ENCODE results near the gene RFX8.

The RFX8 gene

DNA sequence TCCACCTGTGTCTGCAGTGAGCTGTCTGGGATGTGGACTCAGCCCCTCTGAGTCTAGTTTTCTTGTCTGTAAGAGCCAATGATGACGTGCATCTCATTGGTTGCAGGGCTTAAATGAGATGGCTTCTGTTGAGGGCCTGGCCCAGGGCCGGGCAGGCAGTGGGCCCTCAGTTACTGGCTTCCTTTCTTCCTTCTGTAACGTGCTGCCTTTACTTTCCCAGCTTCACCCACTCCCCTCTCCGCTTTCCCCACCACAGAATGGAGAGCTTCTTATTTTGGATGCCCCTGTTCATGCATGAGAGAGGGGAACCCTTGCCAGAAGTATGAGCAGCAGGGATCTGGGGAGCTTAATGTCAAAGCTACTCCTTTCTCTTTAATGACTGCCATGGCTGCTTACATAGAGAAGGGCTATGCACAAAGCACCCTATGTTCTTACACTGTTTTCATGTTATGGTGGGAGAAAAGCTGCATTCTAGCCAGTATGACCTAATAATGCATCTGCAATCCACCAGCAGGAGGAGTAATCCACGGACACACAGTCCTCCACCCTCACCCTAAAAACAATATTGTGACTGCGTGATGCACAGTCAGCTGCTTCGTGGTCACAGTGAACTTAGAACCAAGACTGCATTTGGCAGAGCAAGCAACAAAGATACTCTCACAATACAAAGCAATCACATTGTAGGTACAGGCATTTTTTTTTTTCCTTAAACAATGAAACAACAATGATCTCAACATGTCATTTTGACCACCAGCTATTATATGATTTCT is 124.8 kb downstream of the RFX8 start:
- DNase-seq (ENCODE audit: low read depth) = no peak

- no peak for DNase-seq (ENCODE audit: low read depth)
Measured at GRCh38 chr2:101348883-101349282, 126.0 kb downstream of the RFX8 start.

Data from T follicular helper cell (primary cell).